AG04450 (cell line): Measurements from ENCODE around the gene SPI1. TPM values are rescaled to one million over a fixed set of nuclear protein-coding genes. Genes with fewer than 3 reads are reported as not detected.

Experiments used
- CTCF ChIA-PET: fragments of 300-600, 350-600 bp; formaldehyde crosslinking; extraction: SDS; loops from one replicate; lab custom pipeline; 2022; ENCODE audit warnings: antibody characterized with exemption, inconsistent platforms; lab: Charles Lee
- POLR2A ChIA-PET: fragments of 350-600 bp; formaldehyde crosslinking; extraction: SDS; loops from one replicate; lab custom pipeline; 2021; ENCODE audit warnings: antibody characterized with exemption, inconsistent platforms; lab: Yijun Ruan, JAX
- DNase-seq: peaks from one replicate; pipeline ENCODE4 v3.0.0-alpha.2; 2011; ENCODE audit warnings: low read depth, low spot score
- H3K27ac ChIP-seq: one replicate; pipeline ENCODE4 v1.5.1; 2012; ENCODE audit warnings: low read depth, low read length, control low read depth
- H3K27me3 ChIP-seq: one replicate; pipeline ENCODE4 v1.6.0; 2012; ENCODE audit warnings: low read length; ENCODE audit not compliant: control insufficient read depth, insufficient read depth
- H3K4me3 ChIP-seq: 2 replicates; pipeline ENCODE4 v1.5.1; 2011; ENCODE audit warnings: mild to moderate bottlenecking, low read depth, low read length, control low read depth
- H3K9me3 ChIP-seq: 2 replicates; pipeline ENCODE4 v1.5.1; 2012; ENCODE audit warnings: low read length; ENCODE audit not compliant: control insufficient read depth, insufficient read depth
- CTCF ChIP-seq: IDR thresholded peaks from 2 replicates; pipeline ENCODE4 v1.5.1; 2011; ENCODE audit warnings: low read depth, low read length, control low read depth, inconsistent platforms
- polyA plus RNA-seq: library from polyadenylated mRNA; depleted of rRNA; stranded (reverse); fragments of >200 nt; gene quantifications from 2 replicates; pipeline ENCODE4 v1.2.3, GENCODE V29; 2011

SPI1 gene
- polyA plus RNA-seq, 1 experiment, result not detected

- H3K4me3 ChIP-seq, result no peak overlapping the region
- no peak for TF ChIP-seq CTCF
- POLR2A ChIA-PET, result no interaction called here
- no peaks in the 10 kb centered on the region; the same call in 1 of the 2 replicates for H3K9me3 ChIP-seq
- H3K27me3 ChIP-seq, result peaks cover 6% of the 10 kb centered on the region
- no peak overlapping the region for H3K27ac ChIP-seq
- DNase-seq, result no peak
- CTCF ChIA-PET, result no interaction called here
Measured at GRCh38 chr11:47340010-47340409, 38.3 kb downstream of the SPI1 start.

- CTCF ChIA-PET, result interaction anchor here (0.6 kb wide), 1 partner anchor 81 kb away, joined by 4 read pairs; the partner anchor contains the start of gene NR1H3
- no peaks in the 10 kb centered on the region for H3K27me3 ChIP-seq
- TF ChIP-seq CTCF, result no peak
- POLR2A ChIA-PET, result no interaction called here
- no peak overlapping the region for H3K4me3 ChIP-seq
- DNase-seq, result no peak
- H3K9me3 ChIP-seq, result no peaks in the 10 kb centered on the region; the same call in 1 of the 2 replicates
- no peak overlapping the region for H3K27ac ChIP-seq
Measured at GRCh38 chr11:47338396-47339241, 39.7 kb downstream of the SPI1 start.

- Histone ChIP-seq H3K9me3 (no peaks in the 10 kb centered on the region; the same call in 1 of the 2 replicates), H3K27ac (no peak overlapping the region), H3K27me3 (no peaks in the 10 kb centered on the region), H3K4me3 (no peak overlapping the region)
- DNase-seq, result no peak
- CTCF ChIA-PET, result no interaction called here
- POLR2A ChIA-PET, result no interaction called here
- TF ChIP-seq CTCF, result no peak
Measured at GRCh38 chr11:47337229-47337924, 41.0 kb downstream of the SPI1 start.

- no peak for DNase-seq
- ChIA-PET CTCF (no interaction called here), POLR2A (interaction anchor here (0.7 kb wide), 1 partner anchor 57 kb away, joined by 9 read pairs; no protein-coding TSS in a partner anchor)
- no peak for TF ChIP-seq CTCF
- H3K9me3 ChIP-seq, result no peaks in the 10 kb centered on the region; the same call in 1 of the 2 replicates
- H3K27me3 ChIP-seq, result no peaks in the 10 kb centered on the region
- H3K4me3 ChIP-seq, result no peak overlapping the region
- no peak overlapping the region for H3K27ac ChIP-seq
Measured at GRCh38 chr11:47336595-47336994, 41.8 kb downstream of the SPI1 start.
